NCI-H82 treated with DMSO at 0.1 percent for 48 hours (cell line): Measurements from ENCODE around the gene GAS2L2.
"Not testable (repeated sequence)": the region's sequence is repeated elsewhere in the genome, so short reads cannot be mapped to it uniquely, and the experiment has no call there.

Experiments used
- DNase-seq: peaks from one replicate; lab custom pipeline; 2025; ENCODE audit not compliant: unreplicated experiment; lab: John Stamatoyannopoulos, UW

The GAS2L2 gene

GRCh38 chr17:35730400-35731005 is 22.5 kb downstream of the GAS2L2 start:
- DNase-seq = no peak

GRCh38 chr17:35729405-35729833 is 23.6 kb downstream of the GAS2L2 start:
- no peak for DNase-seq

GRCh38 chr17:35728551-35728950 is 24.5 kb downstream of the GAS2L2 start:
- DNase-seq = no peak

- no peak for DNase-seq
Observed at GRCh38 chr17:35727635-35728034, 25.4 kb downstream of the GAS2L2 start.

- DNase-seq = no peak
Observed at GRCh38 chr17:35726953-35727460, 26.0 kb downstream of the GAS2L2 start.

- peak; percentile 82 for DNase-seq
Observed at GRCh38 chr17:35726127-35726952, 26.7 kb downstream of the GAS2L2 start.

GRCh38 chr17:35725802-35726126 is 27.3 kb downstream of the GAS2L2 start:
- DNase-seq = no peak

- no peak for DNase-seq
Observed at GRCh38 chr17:35725058-35725457, 28.0 kb downstream of the GAS2L2 start.

- DNase-seq = no peak
Observed at GRCh38 chr17:35723735-35724134, 29.3 kb downstream of the GAS2L2 start.

GRCh38 chr17:35717475-35717874 is 35.6 kb downstream of the GAS2L2 start:
- DNase-seq = no peak

- no peak for DNase-seq
Observed at GRCh38 chr17:35716897-35717465, 36.1 kb downstream of the GAS2L2 start.

GRCh38 chr17:35716173-35716572 is 36.9 kb downstream of the GAS2L2 start:
- DNase-seq = no peak

- peak; percentile 21 for DNase-seq
Observed at GRCh38 chr17:35715416-35715815, 37.6 kb downstream of the GAS2L2 start.

- no peak for DNase-seq
Observed at GRCh38 chr17:35714988-35715387, 38.1 kb downstream of the GAS2L2 start.

GRCh38 chr17:35713069-35713728 is 39.8 kb downstream of the GAS2L2 start:
- DNase-seq = peak; percentile 81

GRCh38 chr17:35710950-35711349 is 42.1 kb downstream of the GAS2L2 start:
- DNase-seq = no peak

- DNase-seq = no peak
Observed at GRCh38 chr17:35709874-35710273, 43.2 kb downstream of the GAS2L2 start.

GRCh38 chr17:35708951-35709350 is 44.1 kb downstream of the GAS2L2 start:
- no peak for DNase-seq

- no peak for DNase-seq
Observed at GRCh38 chr17:35708149-35708548, 44.9 kb downstream of the GAS2L2 start.

- no peak for DNase-seq
Observed at GRCh38 chr17:35705705-35706104, 47.3 kb downstream of the GAS2L2 start.

GRCh38 chr17:35705230-35705629 is 47.8 kb downstream of the GAS2L2 start:
- DNase-seq = peak; percentile 22

- not testable (repeated sequence) for DNase-seq
Observed at GRCh38 chr17:35703308-35703707, 49.7 kb downstream of the GAS2L2 start.
